ENCODE data around the gene MOV10L1.

Gene MOV10L1

DNA sequence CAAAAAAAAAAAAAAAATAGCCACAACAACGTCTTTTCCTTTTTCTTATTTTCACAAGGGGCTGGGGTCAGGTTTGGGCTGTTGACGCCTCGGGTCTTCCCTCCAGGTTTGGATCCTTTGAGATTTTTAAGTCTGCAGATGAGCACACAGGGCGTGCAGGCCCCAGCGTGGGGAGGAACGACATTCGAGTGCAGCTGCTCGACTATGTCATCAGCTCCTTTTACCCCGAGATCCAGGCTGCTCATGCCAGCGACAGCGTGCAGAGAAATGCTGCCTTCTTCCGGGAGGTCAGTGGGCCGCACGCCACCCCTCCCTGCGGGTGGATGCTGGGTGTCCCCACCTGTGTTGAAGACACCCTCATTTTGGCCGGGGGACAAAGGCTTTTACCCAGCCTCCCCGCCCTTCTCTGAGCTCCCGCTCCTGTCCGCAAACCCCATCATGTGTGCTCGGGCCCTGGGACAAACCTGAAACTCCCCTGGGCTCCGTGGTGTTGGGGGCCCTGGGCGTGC lies 118.7 kb downstream of the MOV10L1 start:
- DNase-seq, result no peak

- no peak for DNase-seq
Measured at GRCh38 chr22:50208939-50209892, 119.4 kb downstream of the MOV10L1 start.

- no peak for DNase-seq
Measured at GRCh38 chr22:50209893-50210292, 120.1 kb downstream of the MOV10L1 start.

DNA sequence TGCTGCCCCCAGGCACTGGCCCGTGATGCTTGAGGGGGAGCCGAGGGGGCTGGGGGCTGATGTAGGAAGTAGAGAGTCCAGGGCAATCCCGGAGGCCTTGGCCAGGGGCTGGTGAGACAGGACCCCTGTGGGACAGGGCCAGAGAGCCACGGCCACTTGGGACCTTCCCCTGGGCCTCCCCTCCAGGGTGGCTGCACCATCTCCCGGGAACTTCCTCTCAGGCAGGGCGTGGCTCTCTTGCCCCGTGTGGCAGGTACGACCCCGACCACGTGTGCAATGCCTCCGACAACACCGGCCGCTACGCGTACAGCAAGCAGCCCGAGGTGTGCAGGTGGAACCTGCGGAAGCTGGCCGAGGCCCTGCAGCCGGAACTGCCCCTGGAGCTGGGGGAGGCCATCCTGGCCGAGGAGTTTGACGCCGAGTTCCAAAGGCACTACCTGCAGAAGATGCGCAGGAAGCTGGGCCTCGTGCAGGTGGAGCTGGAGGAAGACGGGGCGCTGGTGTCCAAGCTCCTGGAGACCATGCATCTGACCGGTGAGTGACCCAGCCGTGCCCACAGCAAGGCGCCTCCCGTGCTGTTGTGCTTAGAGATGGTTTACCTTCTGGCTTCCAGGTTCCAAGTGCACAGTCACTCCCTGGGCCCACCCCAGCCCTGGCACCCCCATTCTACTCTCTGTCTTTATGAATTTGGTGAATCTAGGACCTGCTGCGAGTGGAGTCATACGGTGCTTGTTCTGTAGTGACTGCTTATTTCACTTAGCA lies 120.8 kb downstream of the MOV10L1 start:
- no peak for DNase-seq

- DNase-seq, result no peak
Measured at GRCh38 chr22:50211147-50211546, 121.3 kb downstream of the MOV10L1 start.
